Neuronal stem cell (in vitro differentiated cells): ENCODE measurements around the gene RAD51B.
A peak's percentile ranks its signal among the peaks of the same experiment; 100 is the strongest.

Experiments used
- DNase-seq: peaks from one replicate; pipeline ENCODE4 v3.0.0-alpha.2; 2013; ENCODE audit warnings: low spot score
- H2AFZ ChIP-seq: one replicate; pipeline ENCODE4 v1.6.1; 2013; ENCODE audit warnings: mild to moderate bottlenecking, low read length, inconsistent platforms
- H2AK5ac ChIP-seq: 2 replicates; pipeline ENCODE4 v1.6.1; 2013; ENCODE audit warnings: low read depth, mild to moderate bottlenecking, inconsistent platforms, low read length, moderate library complexity, mixed read lengths
- H2BK120ac ChIP-seq: 2 replicates; pipeline ENCODE4 v1.6.1; 2013; ENCODE audit warnings: low read depth, mild to moderate bottlenecking, inconsistent platforms, low read length, moderate library complexity, mixed read lengths
- H2BK12ac ChIP-seq: one replicate; pipeline ENCODE4 v1.6.1; 2013; ENCODE audit warnings: low read length, inconsistent platforms
- H2BK15ac ChIP-seq: 2 replicates; pipeline ENCODE4 v1.6.1; 2013; ENCODE audit warnings: mild to moderate bottlenecking, low read length, inconsistent platforms, mixed read lengths
- H2BK5ac ChIP-seq: one replicate; pipeline ENCODE4 v1.6.1; 2013; ENCODE audit warnings: inconsistent platforms, mild to moderate bottlenecking, low read length, moderate library complexity
- H3K14ac ChIP-seq: one replicate; pipeline ENCODE4 v1.6.1; 2013; ENCODE audit warnings: low read length, inconsistent platforms
- H3K18ac ChIP-seq: 2 replicates; pipeline ENCODE4 v1.6.1; 2013; ENCODE audit warnings: low read length, inconsistent platforms
- H3K23ac ChIP-seq: 2 replicates; pipeline ENCODE4 v1.6.1; 2013; ENCODE audit warnings: low read depth, mild to moderate bottlenecking, mixed read lengths, low read length, inconsistent platforms; ENCODE audit not compliant: poor library complexity
- H3K27ac ChIP-seq: replicated peaks from 3 replicates; pipeline ENCODE4 v1.5.1; 2013; ENCODE audit warnings: low read length, inconsistent platforms
- H3K27me3 ChIP-seq, 3 experiments: 2 replicates each; pipeline ENCODE4 v1.6.1; 2013; ENCODE audit warnings: low read length in 3 of 3, mild to moderate bottlenecking in 2 of 3, inconsistent platforms in 1 of 3, low read depth in 1 of 3, mixed read lengths in 1 of 3, moderate library complexity in 1 of 3; ENCODE audit not compliant: control insufficient read depth in 3 of 3, insufficient read depth in 3 of 3
- H3K36me3 ChIP-seq, 2 donors: replicated peaks in 1 of 2; 2 replicates each; pipeline ENCODE4 v1.6.1; 2013; ENCODE audit warnings: low read length in 2 of 2; ENCODE audit not compliant: control insufficient read depth in 2 of 2, insufficient read depth in 2 of 2
- H3K4ac ChIP-seq: 2 replicates; pipeline ENCODE4 v1.6.1; 2013; ENCODE audit warnings: inconsistent platforms, mild to moderate bottlenecking, low read length, moderate library complexity
- H3K4me1 ChIP-seq, 2 donors: 1 replicate in 1 of 2; 2 replicates in 1 of 2; pipeline ENCODE4 v1.6.1; 2013; ENCODE audit warnings: low read length in 2 of 2, low read depth in 1 of 2; ENCODE audit not compliant: control insufficient read depth in 2 of 2, insufficient read depth in 1 of 2
- H3K4me2 ChIP-seq: one replicate; pipeline ENCODE4 v1.6.1; 2013; ENCODE audit warnings: mild to moderate bottlenecking, low read length, inconsistent platforms; ENCODE audit not compliant: insufficient read depth, poor library complexity, severe bottlenecking
- H3K4me3 ChIP-seq, 2 donors: 2 replicates each; pipeline ENCODE4 v1.5.1; 2013; ENCODE audit warnings: low read length in 2 of 2, mild to moderate bottlenecking in 2 of 2, inconsistent platforms in 1 of 2, moderate library complexity in 1 of 2
- H3K79me1 ChIP-seq: one replicate; pipeline ENCODE4 v1.6.1; 2013; ENCODE audit warnings: low read depth, mild to moderate bottlenecking, inconsistent platforms, low read length, moderate library complexity
- H3K9ac ChIP-seq: one replicate; pipeline ENCODE4 v1.6.1; 2013; ENCODE audit warnings: mild to moderate bottlenecking, low read depth, low read length, inconsistent platforms; ENCODE audit not compliant: poor library complexity
- H3K9me3 ChIP-seq, 2 donors: replicated peaks in 1 of 2; 2 replicates each; pipeline versions ENCODE3 to v1.6.1; 2013; ENCODE audit warnings: low read length in 2 of 2, mild to moderate bottlenecking in 2 of 2, inconsistent platforms in 1 of 2, low read depth in 1 of 2, mixed read lengths in 1 of 2, moderate library complexity in 1 of 2; ENCODE audit not compliant: control insufficient read depth in 2 of 2, insufficient read depth in 1 of 2
- H4K8ac ChIP-seq: one replicate; pipeline ENCODE4 v1.6.1; 2013; ENCODE audit warnings: low read depth, mild to moderate bottlenecking, inconsistent platforms, low read length, moderate library complexity
- H4K91ac ChIP-seq: one replicate; pipeline ENCODE4 v1.6.1; 2013; ENCODE audit warnings: low read length, low read depth, mild to moderate bottlenecking, inconsistent platforms; ENCODE audit not compliant: poor library complexity
- WGBS, 2 donors: extraction: QIAGEN DNeasy Blood & Tissue Kit; methylation state at CpG; one replicate each; pipeline ENCODE4 v1.1.7; 2013; ENCODE audit warnings: missing lambda C conversion rate in 2 of 2, mixed read lengths in 1 of 2; ENCODE audit not compliant: insufficient read length in 2 of 2, insufficient replicate concordance in 1 of 2; ENCODE audit errors: extremely low coverage in 2 of 2; 5-methylcytosine and 5-hydroxymethylcytosine counted together

RAD51B gene

GRCh38 chr14:68734231-68734732, 914.7 kb downstream of the RAD51B start:
- Histone ChIP-seq H3K4me3 (no peak overlapping the region), H3K4me1 (peaks cover 33 to 43% of the 10 kb centered on the region in 2 donors), H3K18ac (peak overlapping the region; percentile 1), H2BK5ac (no peak overlapping the region), H4K91ac (no peak overlapping the region), H3K36me3 (no peaks in the 10 kb centered on the region), H2BK15ac (peak overlapping the region; percentile 46), H3K9me3 (no peaks in the 10 kb centered on the region), H3K14ac (no peak overlapping the region), H3K27me3 (no peaks in the 10 kb centered on the region), H3K27ac (no peak overlapping the region), H3K9ac (no peak overlapping the region), H2BK120ac (no peak overlapping the region), H2BK12ac (peak overlapping the region; percentile 59), H3K4me2 (no peak overlapping the region), H2AK5ac (peak overlapping the region; percentile 4), H4K8ac (no peak overlapping the region), H3K4ac (no peak overlapping the region), H3K23ac (no peak overlapping the region), H2AFZ (peak overlapping the region; percentile 26), H3K79me1 (no peaks in the 10 kb centered on the region)
- no peak for DNase-seq
- WGBS, 2 donors = no CpG with 5 or more reads among the region's 6 CpGs

DNA sequence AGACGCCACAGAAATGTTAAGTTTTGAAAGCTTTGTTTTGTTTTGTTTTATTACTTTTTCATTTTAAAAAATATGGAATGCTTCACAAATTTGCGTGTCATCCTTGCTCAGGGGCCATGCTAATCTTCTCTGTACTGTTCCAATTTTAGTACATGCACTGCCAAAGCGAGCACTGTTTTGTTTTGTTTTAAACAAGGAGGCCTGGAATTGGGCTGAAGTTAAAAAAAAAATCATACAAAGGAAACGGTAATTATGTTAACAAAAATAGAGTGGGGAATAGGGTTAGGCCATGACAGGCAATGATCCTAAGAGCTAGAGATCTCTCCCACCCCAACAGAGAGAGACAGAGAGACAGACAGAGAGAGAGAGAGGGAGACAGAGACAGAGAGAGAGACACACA, 916.3 kb downstream of the RAD51B start:
- Histone ChIP-seq H3K36me3 (no peaks in the 10 kb centered on the region), H3K4me2 (no peak overlapping the region), H3K23ac (no peak overlapping the region), H3K18ac (no peak overlapping the region), H2AK5ac (no peak overlapping the region), H2BK15ac (no peak overlapping the region), H2AFZ (no peak overlapping the region), H3K9me3 (peaks cover 0 to 3% of the 10 kb centered on the region in 2 donors), H3K9ac (no peak overlapping the region), H3K79me1 (no peaks in the 10 kb centered on the region), H3K4me1 (peaks cover 26 to 31% of the 10 kb centered on the region in 2 donors), H3K4ac (no peak overlapping the region), H4K91ac (no peak overlapping the region), H3K14ac (no peak overlapping the region), H2BK12ac (no peak overlapping the region), H2BK5ac (no peak overlapping the region), H3K4me3 (no peak overlapping the region), H3K27ac (no peak overlapping the region), H2BK120ac (no peak overlapping the region), H4K8ac (no peak overlapping the region), H3K27me3 (no peaks in the 10 kb centered on the region)
- DNase-seq = no peak
- no CpG with 5 or more reads among the region's 4 CpGs for WGBS, 2 donors

GRCh38 chr14:68736471-68736871, 916.9 kb downstream of the RAD51B start:
- no peak overlapping the region for H2BK12ac ChIP-seq
- peaks cover 5 to 8% of the 10 kb centered on the region in 2 donors for H3K9me3 ChIP-seq
- no peaks in the 10 kb centered on the region for H3K79me1 ChIP-seq
- peak overlapping the region; percentile 89 for H2BK5ac ChIP-seq
- WGBS, 2 donors = no CpG with 5 or more reads among the region's 7 CpGs
- no peak overlapping the region for H3K4me2 ChIP-seq
- no peak overlapping the region for H3K4ac ChIP-seq
- H3K18ac ChIP-seq = peak overlapping the region; percentile 90
- peak overlapping the region; percentile 77 for H2BK15ac ChIP-seq
- no peaks in the 10 kb centered on the region for H3K36me3 ChIP-seq
- peak overlapping the region; percentile 83 for H2AFZ ChIP-seq
- H4K91ac ChIP-seq = no peak overlapping the region
- H2AK5ac ChIP-seq = no peak overlapping the region
- H4K8ac ChIP-seq = no peak overlapping the region
- no peaks in the 10 kb centered on the region for H3K27me3 ChIP-seq
- H3K4me3 ChIP-seq = no peak overlapping the region
- H3K9ac ChIP-seq = peak overlapping the region; percentile 9
- no peak overlapping the region for H3K23ac ChIP-seq
- peaks cover 22 to 29% of the 10 kb centered on the region in 2 donors for H3K4me1 ChIP-seq
- peak overlapping the region; percentile 90 for H2BK120ac ChIP-seq
- no peak for DNase-seq
- no peak overlapping the region for H3K27ac ChIP-seq
- no peak overlapping the region for H3K14ac ChIP-seq

- Histone ChIP-seq H3K79me1 (no peaks in the 10 kb centered on the region), H3K27me3 (no peaks in the 10 kb centered on the region), H3K9ac (no peak overlapping the region), H3K4me3 (no peak overlapping the region), H2AK5ac (peak overlapping the region; percentile 42), H4K91ac (no peak overlapping the region), H4K8ac (no peak overlapping the region), H2BK120ac (peak overlapping the region; percentile 90), H3K4me1 (peaks cover 18 to 23% of the 10 kb centered on the region in 2 donors), H3K4ac (no peak overlapping the region), H3K4me2 (no peak overlapping the region), H2AFZ (peak overlapping the region; percentile 83), H3K36me3 (no peaks in the 10 kb centered on the region), H3K27ac (no peak overlapping the region), H3K9me3 (peaks cover 5 to 10% of the 10 kb centered on the region in 2 donors), H2BK15ac (peak overlapping the region; percentile 77), H2BK5ac (no peak overlapping the region), H3K23ac (no peak overlapping the region), H3K18ac (peak overlapping the region; percentile 90), H2BK12ac (no peak overlapping the region), H3K14ac (no peak overlapping the region)
- DNase-seq = no peak
- no CpG with 5 or more reads among the region's 1 CpG for WGBS, 2 donors
Observed at GRCh38 chr14:68737086-68737485, 917.5 kb downstream of the RAD51B start.
